GM19035 (cell line): ENCODE measurements around the gene PPP1R27.
"Not testable (repeated sequence)": the region's sequence is repeated elsewhere in the genome, so short reads cannot be mapped to it uniquely, and the experiment has no call there.

ENCODE experiments used
- ATAC-seq: cut with Tn5 transposase; IDR thresholded peaks from one replicate; pipeline ENCODE4 v1.9.1; 2021; ENCODE audit not compliant: unreplicated experiment

Gene PPP1R27

GRCh38 chr17:81842725-81843504 is 8.1 kb upstream of the PPP1R27 start:
- no peak for ATAC-seq

DNA sequence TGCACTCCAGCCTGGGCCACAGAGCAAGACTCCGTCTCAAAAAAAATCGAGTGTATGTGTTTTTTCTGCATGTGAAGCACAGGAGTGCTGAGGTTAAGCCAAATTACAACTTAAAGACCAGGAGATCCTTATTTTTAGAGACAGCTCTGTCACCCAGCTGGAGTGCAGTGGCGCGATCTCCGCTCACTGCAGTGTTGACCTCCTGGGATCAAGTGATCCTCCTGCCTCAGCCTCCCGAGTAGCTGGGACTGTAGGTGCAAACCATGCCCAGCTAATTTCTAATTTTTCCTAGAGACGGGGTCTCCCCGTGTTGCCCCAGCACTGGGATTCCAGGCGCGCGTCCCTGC is 7.5 kb upstream of the PPP1R27 start:
- no peak for ATAC-seq

DNA sequence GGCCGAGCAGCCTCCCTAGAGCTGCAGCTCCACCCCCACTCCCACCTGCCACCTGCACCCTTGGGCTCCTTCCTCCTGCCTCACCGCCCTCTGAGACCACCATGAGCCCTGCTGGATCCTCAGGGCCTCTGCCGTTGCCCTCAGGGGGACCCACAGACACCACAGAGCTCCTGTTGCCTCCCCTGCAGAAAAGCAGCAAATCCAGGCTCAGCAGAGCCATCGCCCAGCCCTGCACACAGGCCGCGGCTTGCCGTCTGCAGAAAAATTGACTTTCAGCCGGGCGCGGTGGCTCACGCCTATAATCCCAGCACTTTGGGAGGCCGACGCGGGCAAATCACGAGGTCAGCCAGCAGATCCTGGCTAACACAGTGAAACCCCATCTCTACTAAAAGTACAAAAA is 7.0 kb upstream of the PPP1R27 start:
- ATAC-seq, result no peak

- no peak for ATAC-seq
Measured at GRCh38 chr17:81840826-81841778, 6.3 kb upstream of the PPP1R27 start.

- ATAC-seq, result not testable (repeated sequence)
Measured at GRCh38 chr17:81840059-81840458, 5.2 kb upstream of the PPP1R27 start.

- ATAC-seq, result no peak
Measured at GRCh38 chr17:81839301-81839700, 4.5 kb upstream of the PPP1R27 start.

DNA sequence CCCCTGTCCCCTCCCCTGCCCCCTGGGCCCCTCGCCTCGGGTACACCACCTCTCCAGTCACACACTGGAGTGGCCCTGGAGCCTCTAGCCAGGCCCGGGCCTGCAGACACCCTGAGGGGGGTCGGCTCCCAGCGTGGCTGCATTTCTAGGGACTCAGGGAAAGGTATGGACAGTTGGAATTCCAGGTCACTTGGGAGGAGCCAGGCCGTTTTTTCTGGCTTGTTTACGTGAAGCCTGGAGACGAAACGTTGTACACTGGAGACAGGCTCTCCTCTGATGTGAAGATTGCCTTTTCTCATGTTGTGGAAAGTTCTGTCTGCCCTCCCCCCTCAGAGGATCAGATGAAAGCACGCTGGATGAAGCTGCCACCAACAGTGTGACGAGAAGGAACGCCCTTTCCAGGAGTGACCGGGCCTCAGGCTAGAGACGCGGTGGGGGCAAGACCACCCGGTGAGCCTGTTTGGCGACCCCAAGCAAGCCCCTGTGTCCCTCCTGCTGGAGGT is 4.0 kb upstream of the PPP1R27 start:
- no peak for ATAC-seq

GRCh38 chr17:81837641-81838040 is 2.8 kb upstream of the PPP1R27 start:
- ATAC-seq, result no peak

- no peak for ATAC-seq
Measured at GRCh38 chr17:81833921-81834830, 674 bp downstream of the PPP1R27 start.

DNA sequence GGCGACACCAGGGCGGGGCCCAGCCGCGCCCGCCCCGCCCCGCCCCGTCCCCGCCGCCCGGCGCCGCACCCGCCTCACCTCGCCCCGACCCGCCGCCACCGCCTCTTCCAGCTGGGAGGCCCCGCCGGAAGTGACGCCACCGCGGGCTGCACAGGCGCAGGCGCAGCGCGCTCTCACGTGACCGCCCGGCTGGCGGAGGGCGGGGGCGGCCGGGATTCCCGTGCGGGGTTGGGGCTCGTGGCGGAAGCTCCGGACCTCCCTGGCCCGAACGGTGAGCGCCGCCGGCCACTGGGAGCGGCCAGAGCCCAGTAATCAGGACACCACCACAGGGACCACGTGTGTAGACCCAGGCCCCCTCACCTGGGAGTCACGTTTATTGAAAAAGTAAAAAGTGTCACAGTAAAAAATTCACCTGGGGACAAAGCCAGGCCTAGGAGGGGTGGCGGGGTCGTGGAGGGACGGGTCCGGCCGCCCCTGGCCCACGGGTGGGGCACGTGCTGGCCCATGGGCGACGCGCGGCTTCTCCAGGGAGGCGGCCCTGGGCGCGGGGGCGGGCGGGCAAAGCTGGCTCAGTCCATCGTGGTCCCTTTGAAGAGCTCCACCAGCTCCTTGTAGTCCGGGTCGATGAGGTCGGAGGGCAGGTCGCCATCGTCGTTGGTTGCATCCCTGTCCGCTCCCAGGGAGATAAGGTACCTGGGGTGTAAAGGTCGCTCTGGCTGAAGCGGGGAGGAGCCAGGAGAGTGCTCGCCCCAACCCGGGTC is 1.5 kb downstream of the PPP1R27 start, which contains the start of gene MCRIP1:
Gene MCRIP1 (minus strand): TSS at position 132 of the 761 bp plus-strand sequence. CDS start 8,785 bp downstream, outside the sequence.
- ATAC-seq, result peak; percentile 69

DNA sequence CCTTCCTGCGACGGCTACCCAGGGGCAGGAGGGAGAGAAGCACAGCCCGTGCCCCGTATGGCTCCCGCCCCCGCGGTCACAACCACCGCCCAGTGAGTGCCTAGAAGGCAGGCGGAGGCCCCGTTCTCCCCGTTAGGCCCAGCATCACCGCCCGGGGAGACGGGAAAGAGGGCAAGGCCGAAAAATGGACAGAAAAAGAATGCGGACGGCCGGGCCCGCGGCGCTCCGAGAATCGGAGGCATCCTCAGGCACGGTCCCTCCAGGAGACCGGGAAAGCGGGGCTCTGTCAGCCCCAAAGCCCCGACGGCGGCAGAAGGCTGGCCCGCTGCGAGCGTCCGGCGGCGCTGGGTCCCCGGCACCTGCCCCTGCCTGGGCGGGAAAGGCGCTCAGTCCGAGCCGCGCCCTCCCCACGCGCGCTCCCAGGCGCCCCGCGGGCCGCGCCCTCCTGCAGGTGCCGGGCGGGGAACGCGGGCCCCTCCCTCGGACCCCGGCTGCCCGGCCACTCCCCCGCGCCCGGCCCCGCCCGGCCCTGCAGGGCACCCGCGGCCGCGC is 2.2 kb downstream of the PPP1R27 start:
- ATAC-seq, result peak; percentile 26

- ATAC-seq, result peak; percentile 15
Measured at GRCh38 chr17:81831957-81832607, 2.8 kb downstream of the PPP1R27 start.

DNA sequence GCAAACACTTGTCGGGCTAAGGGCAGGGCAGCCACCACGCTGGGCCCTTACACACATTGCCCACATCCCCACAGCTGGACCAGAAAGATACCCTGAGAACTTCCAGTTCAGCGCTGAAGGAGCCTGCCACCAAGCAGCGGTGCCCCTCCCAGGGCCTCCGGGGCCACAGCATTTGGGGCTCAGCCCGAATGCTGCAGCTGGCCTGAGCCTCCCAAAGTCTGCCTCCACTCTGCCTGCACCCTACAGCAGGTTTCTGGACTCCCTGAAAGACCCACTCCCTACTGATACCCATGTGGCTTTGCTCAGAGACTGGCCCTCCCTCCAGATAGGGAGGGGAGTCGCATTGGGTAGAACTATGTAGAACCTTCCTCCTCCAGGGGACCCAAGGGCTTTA is 3.3 kb downstream of the PPP1R27 start:
- ATAC-seq, result no peak

DNA sequence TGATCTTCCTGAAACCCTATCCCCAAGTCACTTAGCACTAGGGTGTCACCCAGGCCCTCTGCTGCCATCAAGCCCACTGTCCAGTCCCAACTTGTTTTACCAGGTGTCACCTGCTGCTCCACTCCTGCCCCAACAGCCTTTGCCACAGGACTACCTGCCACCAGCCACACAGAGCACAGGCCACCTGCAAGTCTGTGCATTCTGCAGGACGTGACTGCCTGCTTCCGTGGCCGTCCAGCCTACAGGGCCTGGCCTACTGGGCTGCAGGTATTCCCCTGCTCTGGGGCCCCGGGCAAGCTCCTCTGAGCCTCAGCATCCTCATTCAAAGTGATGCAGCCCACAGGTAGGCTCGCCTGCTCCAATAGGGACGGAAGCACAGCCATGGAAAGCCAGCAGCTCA is 5.0 kb downstream of the PPP1R27 start:
- no peak for ATAC-seq

DNA sequence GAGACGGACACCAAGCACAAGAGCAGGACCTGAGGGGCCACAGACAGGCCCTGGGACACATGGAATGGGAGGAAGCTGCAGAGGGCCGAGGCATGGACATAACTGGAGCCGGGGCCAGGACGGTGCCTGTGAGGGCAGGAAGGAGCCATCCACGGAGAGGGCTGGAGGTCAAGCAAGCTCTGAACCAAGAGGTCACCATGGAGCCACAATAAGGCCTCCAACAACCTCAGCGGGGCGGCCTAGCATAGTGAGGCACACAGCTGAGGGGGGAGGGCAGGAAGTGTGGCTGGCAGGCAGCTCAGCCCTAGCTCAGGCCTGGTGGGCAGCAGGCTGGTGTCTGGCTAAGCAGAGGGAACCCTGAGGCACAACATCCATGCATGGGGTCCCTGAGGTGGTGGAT is 6.2 kb downstream of the PPP1R27 start:
- no peak for ATAC-seq

DNA sequence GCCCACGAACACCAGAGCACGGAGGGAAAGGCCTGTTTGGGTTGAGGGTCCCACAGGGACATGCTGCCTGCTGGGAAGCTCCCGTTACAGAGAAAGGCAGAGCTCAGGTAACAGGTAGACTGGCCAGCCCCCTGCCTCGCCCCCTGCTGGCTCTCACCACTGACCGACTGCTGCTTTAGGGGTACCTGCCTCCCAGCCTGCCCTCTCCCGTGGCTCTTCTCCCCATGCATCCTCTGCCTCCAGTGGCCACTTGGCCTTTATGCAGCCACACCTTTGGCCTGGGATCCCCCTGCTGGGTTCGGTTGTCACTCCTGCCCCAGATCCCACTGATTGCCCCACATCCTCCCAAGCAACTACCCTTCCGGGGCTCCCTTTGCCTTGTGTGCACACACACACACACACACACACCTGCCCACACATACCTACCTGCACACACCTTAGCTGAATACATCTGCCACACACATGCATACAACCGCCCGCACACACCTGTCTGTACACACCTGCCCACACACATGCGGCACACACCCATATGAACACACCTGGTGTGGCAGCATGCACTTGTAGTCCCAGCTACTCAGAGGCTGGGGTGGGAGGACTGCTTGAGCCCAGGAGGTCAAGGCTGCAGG is 8.9 kb downstream of the PPP1R27 start:
- ATAC-seq, result no peak

DNA sequence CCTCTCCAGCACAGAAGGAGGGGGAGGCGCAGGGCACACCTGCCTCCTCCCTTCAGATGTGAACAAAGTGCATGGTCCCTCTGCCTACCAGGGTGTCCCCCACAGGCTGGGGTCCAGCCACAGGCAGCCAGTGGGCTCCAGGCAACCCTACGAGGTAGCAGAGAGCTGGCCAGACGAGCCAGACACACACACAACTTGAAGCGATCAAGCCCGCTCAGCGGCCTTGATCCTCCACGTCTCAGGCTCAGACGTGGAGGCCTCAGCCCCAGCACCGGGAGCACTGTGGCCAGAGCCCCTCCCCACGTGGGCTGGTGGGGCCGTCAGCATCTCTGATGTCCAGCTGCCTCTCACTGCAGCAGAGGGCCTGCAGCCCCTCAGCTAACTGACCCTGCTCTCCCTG is 10.3 kb downstream of the PPP1R27 start:
- no peak for ATAC-seq

DNA sequence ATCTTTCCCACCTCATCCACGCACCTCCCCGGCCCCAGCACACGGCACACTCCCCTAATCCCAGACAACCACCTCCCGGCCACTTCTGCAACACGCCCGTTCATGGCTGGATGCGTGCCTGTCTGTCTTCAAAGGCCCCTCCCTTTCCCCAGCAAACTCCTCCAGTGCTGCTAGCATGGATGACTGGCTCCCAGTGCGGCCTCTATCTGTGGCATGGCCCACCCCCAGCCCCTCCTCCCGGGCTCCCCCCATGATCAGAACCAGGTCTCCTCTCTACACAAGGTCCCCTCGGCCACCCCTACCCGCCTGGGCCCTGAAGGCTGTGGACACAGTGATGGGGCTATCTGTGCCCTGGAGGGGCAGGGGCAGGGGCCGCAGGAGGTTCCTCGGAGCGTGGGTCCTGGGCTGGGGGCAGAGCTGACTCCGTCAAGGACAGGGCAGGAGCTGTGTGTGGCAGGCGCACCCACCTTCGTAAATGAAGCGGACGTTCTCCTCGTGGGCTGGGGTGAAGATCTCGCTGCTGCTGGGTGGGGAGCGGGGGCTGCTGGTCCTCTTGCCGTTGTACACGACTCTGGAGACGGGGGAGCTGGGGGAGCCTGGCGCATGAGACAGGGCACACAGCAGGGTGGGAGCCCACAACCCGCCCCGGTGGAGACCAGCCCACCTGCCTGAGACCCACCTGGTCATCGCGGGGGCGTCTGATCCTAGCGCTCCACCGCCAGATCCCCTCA is 10.9 kb downstream of the PPP1R27 start:
- ATAC-seq, result no peak
